HG03103 (cell line): ENCODE results near the gene PLCD1.
"Not testable (repeated sequence)": the region's sequence is repeated elsewhere in the genome, so short reads cannot be mapped to it uniquely, and the experiment has no call there.

Source experiments
- ATAC-seq: cut with Tn5 transposase; IDR thresholded peaks from one replicate; pipeline ENCODE4 v1.9.1; 2021; ENCODE audit warnings: low read depth; ENCODE audit not compliant: unreplicated experiment

The PLCD1 gene

GRCh38 chr3:38029400-38030125 is at the start of gene PLCD1:
PLCD1 (minus strand) TSS chr3:38029642; CDS start chr3:38029539, 103 bp downstream.
- no peak for ATAC-seq

DNA sequence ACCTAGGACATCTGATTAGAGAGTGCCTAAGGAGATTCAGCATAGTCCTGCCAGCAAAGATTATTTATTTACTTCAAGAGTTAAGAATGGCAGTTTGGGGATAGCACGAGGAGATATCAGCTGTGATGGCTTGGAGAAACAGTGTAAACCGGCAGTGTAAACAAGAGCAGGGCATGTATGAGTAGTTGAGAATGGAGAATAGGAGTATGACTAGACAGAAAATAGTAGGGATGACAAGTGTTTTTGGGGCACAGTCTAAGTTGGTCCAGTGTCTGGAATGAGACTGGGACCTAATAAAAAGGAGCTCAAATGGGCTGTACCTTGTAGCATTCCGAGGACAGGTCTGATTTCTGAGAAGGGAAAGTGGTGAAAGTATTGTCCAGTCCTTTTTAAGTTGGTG is 47.6 kb upstream of the PLCD1 start:
- ATAC-seq, result not testable (repeated sequence)

DNA sequence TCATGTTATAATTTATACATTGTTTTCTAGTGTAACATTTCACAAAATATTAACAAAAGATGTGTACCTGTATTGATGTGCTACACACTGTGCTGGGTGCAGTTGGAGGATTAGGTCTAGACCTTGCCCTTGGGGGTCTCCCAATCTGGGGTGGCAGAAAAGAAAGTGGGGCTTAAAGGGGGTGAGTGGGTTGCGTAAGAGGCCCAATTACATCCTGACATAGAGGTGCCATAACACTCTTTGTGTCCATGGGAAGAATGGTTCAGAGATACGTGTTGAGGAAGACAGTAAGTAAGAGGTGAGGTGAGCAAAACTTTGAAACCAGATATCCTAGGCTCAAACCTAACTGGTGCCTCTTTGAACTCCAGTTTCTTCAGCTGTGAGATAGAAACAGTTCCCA is 40.6 kb upstream of the PLCD1 start:
- ATAC-seq, result no peak

- ATAC-seq, result no peak
Measured at GRCh38 chr3:38067508-38068233, 38.2 kb upstream of the PLCD1 start.

- not testable (repeated sequence) for ATAC-seq
Measured at GRCh38 chr3:38064453-38064852, 35.0 kb upstream of the PLCD1 start.

GRCh38 chr3:38062809-38063208 is 33.4 kb upstream of the PLCD1 start:
- ATAC-seq, result no peak

DNA sequence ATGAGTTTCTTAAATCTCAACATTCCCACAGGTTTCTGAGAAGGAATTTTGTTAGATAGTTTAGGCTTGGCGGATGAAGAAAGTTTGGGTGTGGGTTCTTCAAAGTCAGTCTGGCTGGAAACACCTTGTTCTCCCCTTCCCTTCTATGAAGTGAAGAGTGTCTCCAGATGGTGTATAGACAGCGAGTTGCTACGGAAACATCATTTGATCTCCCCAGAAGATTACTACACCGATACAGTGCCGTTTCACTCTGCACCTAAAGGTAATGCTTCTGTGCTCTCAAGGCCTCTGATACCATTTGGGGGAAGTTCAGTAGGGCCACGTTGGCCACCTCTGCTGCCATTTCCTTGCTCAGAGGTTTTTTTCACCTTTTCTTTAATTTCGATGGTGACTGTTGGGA is 30.1 kb upstream of the PLCD1 start:
- no peak for ATAC-seq

DNA sequence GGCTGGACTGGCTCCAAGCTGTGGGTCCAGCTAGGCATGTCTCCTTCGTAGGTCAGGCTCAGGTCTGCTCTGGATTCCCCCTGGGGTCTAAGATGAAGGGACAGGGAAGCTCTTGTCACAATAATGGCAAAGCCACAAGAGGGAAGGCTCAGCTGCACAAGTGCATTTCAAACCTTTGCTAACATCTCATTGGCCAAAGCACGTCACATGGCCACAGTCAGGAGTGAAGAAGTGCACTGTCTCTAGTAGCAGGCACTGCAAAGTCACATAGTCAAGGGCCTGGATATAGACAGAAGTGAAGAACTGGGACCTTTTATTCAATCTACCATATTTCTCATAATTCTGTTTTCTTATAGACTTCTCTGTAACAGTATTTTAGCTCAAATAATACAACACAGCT is 29.7 kb upstream of the PLCD1 start:
- no peak for ATAC-seq

GRCh38 chr3:38054499-38055001 is 25.1 kb upstream of the PLCD1 start:
- ATAC-seq, result no peak

- ATAC-seq, result not testable (repeated sequence)
Measured at GRCh38 chr3:38053813-38054498, 24.5 kb upstream of the PLCD1 start.

- ATAC-seq, result not testable (repeated sequence)
Measured at GRCh38 chr3:38053286-38053685, 23.8 kb upstream of the PLCD1 start.

GRCh38 chr3:38051131-38051530 is 21.7 kb upstream of the PLCD1 start:
- no peak for ATAC-seq

DNA sequence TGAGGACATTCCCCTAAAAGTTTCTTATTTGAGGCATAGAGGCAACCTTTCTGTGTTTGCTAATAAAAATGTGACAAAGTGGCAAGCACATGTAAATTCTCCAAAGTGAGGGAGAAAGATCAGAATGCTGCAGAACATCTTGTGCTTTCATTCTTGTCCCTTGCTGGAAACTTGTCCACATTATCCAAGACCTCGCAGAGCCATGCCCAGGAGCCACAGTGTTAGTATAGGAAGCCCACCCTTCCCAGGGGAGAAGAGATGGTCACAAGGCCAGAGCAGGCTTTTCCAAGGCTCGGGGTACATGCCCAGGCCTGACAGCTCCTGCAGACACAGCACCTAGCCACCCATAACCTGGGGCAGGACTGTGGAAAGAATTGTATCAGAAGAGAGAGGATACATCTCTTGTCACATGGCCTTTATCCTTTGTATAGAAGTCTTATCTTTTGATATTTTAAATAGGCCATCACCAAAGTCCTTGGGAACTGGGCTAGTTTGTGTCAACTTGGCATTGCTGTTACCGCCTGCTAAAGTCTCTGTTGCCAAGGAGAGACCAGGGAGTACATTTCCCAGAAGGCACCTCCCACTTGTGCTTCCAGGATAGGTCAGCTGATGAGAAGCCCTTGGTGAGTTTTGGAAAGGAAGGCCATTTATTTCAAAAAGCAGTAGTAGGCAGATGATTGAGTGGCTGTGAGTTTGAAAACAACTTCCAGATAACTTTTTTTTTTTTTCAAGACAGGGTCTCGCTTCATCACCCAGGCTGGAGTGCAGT is 20.1 kb upstream of the PLCD1 start:
- no peak for ATAC-seq

DNA sequence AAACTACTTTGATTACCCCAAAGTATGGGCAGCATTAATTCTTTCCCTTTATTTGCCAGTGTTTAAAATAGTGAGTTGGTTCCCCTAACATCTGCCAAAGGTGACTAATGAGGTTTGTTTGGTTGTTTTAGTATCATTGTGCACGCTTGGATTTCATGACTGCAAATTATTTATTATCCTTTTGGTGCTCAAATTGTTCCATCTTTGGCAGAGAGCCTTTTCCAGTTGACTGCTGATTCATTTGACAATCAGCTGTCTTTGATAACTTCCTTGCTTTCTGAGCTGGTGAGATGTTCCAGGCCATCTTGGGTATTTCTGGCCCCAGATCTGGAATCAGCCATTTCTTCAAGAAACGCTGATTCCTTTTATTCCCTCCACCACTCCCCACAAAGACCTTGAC is 18.5 kb upstream of the PLCD1 start:
- no peak for ATAC-seq

DNA sequence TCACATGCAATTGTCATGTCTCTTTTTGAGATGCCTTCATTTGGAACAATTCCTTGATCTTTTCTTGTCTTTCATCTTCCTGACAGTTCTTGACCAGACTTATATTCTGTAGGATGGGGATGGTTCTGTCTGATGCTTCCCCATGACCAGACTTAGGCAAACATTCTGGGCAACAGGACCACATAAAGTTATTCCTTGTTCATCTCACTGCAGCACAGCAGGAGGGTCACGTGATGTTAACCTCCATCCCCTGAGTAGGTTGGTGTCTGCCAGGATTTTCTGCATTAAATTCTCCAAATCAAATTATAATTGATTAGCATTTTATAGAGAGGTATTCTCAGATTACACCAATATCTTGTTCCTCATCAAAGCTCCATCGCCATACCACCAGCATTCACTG is 17.4 kb upstream of the PLCD1 start:
- no peak for ATAC-seq

DNA sequence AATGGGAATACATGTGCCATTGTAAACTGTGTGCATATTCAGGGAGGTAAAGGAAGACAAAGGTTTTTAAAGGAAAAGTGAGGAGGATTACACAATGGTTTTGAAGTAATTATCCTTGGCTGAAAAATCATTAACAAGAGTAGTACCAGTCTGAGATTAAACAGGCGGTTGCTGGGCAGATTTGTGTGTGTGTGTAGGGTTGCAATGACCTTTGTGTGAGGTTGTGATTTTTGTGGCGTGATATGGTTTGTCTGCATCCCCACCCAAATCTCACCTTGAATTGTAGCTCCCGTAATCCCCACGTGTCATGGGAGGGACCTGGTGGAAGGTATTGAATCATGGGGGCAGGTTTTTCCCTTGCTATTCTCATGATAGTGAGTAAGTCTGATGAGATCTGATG is 16.6 kb upstream of the PLCD1 start:
- no peak for ATAC-seq

DNA sequence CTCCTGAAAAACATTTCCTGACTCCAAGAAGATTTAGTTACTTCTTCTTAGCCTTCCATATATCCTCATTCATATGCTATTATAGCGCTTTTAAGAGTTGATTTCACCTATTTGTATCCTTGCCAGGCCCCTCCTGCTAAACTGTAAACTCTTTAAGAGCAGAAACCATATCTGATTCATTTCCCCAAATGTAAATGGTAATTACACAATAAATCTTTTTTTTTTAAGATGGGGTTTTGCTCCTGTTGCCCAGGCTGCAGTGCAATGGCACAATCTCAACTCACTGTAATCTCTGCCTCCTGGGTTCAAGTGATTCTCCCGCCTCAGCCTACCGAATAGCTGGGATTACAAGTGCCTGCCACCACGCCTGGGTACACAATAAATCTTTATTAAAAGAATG is 14.0 kb upstream of the PLCD1 start:
- ATAC-seq, result no peak

DNA sequence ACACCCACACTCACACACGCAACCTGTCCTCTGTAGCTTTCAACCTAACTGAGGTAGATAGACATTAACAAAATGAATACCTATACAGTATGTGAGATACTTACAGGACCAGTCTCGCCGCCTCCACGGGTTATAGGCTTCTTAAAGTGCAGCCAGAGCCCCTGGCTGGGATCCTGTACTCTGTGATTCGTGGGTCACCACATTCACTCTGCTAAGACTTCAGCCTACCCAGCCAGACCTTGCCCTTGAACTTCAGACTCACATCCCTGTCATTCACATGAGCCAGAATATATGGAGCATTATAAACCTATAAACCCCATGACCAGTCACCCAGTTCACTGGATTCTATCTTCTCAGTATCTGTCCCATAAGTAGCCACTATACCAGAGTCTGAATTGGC is 11.0 kb upstream of the PLCD1 start:
- no peak for ATAC-seq

DNA sequence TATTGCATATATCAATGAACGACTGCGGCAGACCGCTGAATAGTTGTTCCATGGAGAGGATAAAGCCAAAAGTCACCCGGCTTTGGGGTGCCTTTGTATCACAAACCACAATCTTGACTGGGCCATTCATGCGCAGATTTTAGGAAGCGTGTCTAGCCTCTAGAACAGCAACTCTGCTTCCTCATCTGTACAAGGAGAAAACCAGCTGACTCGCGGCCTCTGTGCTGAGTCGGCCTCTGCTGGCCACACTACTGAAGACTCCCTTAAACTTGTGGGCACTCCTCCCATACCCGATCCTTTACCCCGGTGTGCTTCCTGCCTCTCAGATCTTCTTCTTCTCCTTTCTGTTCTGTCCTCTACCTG is 10.4 kb upstream of the PLCD1 start:
- ATAC-seq, result peak; percentile 62

DNA sequence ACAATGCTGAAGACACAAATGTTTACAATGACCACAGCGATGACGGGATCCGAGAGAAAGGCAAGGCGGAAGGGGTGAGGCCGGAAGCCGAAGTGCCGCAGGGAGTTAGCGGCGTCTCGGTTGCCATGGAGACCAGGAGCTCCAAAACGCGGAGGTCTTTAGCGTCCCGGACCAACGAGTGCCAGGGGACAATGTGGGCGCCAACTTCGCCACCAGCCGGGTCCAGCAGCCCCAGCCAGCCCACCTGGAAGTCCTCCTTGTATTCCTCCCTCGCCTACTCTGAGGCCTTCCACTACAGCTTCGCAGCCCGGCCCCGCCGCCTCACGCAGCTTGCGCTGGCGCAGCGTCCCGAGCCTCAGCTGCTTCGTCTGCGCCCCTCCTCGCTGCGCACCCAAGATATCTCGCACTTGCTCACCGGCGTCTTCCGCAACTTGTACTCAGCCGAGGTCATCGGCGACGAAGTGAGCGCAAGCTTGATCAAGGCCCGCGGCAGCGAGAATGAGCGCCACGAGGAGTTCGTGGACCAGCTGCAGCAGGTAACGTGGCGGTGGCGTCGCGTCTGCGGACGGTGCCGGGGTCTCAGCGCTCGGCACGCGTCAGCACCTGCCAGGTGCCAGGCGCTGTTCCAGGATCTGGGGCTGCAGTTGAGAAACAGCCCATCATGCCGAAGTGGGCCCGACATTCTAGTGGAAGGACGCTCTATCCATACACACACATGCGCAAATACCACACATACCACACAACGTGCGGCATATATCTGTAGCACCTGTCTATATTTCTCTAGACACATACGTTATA is 9.9 kb upstream of the PLCD1 start, which contains the start of gene DLEC1:
DLEC1 (plus strand) TSS at position 108 of the 798 bp plus-strand sequence; CDS start at position 126, 18 bp downstream.
- peak; percentile 82 for ATAC-seq
